Peyer's patch (tissue), 4 donors: ENCODE measurements around the gene BAHD1. TPM values are rescaled to one million over a fixed set of nuclear protein-coding genes. Genes with fewer than 3 reads are reported as not detected.

Source experiments
- DNase-seq, 3 donors: peaks; one replicate each; pipeline ENCODE4 v3.0.0-alpha.2; 2017 to 2019
- H3K27ac ChIP-seq, 4 donors: fragments of 200-600 bp; sonication (generic); one replicate each; pipeline ENCODE4 v1.5.1; 2016 to 2019
- H3K27me3 ChIP-seq, 2 donors: fragments of 200-600 bp; sonication (generic); one replicate each; pipeline ENCODE4 v1.5.1; 2019
- H3K36me3 ChIP-seq, 3 donors: fragments of 200-600 bp; sonication (generic); one replicate each; pipeline ENCODE4 v1.5.1; 2016 to 2019
- H3K4me1 ChIP-seq, 4 donors: fragments of 200-600 bp; sonication (generic); one replicate each; pipeline ENCODE4 v1.5.1; 2016 to 2019
- H3K4me3 ChIP-seq, 4 donors: fragments of 200-600 bp; sonication (generic); 1 replicate in 3 of 4; 2 replicates in 1 of 4; pipeline ENCODE4 v1.5.1; 2016 to 2019; ENCODE audit warnings: mild to moderate bottlenecking in 1 of 4
- H3K9me3 ChIP-seq, 4 donors: fragments of 200-600 bp; sonication (generic); one replicate each; pipeline ENCODE4 v1.5.1; 2016 to 2019; ENCODE audit warnings: mild to moderate bottlenecking in 1 of 4
- POLR2A ChIP-seq, 2 donors: fragments of 450-650 bp; IDR thresholded peaks; one replicate each; pipeline ENCODE4 v1.5.1; 2017; ENCODE audit warnings: antibody characterized with exemption in 2 of 2, mild to moderate bottlenecking in 2 of 2, moderate library complexity in 2 of 2
- total RNA-seq, 4 donors: library from RNA; depleted of rRNA; stranded (reverse); fragments of >200 nt; gene quantifications; one replicate each; pipeline ENCODE4 v1.1.0, GENCODE V29; 2016
- TF ChIP-seq, protein P1 (sequence below), 6 experiments: fragments of 450-650 bp in 4 of 6; fragments of 200-600 bp in 2 of 6; sonication (generic) in 1 of 6; IDR thresholded peaks; one replicate each; pipeline ENCODE4 v1.5.1; 2017 to 2019; ENCODE audit warnings: antibody characterized with exemption in 6 of 6, mild to moderate bottlenecking in 3 of 6, moderate library complexity in 1 of 6

BAHD1 gene
- total RNA-seq, 4 donors from 2014 or later: 8.3 to 41.0 (median 31.4) TPM

DNA sequence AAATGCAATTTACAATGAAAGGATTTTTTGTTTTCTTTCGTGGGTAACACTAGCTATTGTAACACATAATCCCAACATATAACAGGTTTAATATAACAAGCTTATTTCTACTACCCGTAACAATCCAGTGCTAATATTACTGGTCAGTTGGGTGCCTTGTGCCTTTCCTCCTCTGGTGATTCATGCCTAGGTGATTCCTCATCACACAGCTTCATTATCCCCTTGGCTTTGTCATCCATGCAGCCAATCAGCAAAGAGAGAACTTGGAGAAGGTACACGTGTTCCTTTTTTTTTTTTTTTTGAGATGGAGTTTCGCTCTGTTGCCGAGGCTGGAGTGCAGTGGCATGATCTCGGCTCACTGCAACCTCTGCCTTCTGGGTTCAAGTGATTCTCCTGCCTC, 60.7 kb downstream of the BAHD1 start:
- DNase-seq: no peak
- Histone ChIP-seq H3K9me3 (no peaks in the 10 kb centered on the region), H3K36me3 (no peaks in the 10 kb centered on the region), H3K4me1 (no peaks in the 10 kb centered on the region), H3K27ac (no peak overlapping the region), H3K4me3 (no peak overlapping the region), H3K27me3 (no peaks in the 10 kb centered on the region)
- TF ChIP-seq, protein P1, sequence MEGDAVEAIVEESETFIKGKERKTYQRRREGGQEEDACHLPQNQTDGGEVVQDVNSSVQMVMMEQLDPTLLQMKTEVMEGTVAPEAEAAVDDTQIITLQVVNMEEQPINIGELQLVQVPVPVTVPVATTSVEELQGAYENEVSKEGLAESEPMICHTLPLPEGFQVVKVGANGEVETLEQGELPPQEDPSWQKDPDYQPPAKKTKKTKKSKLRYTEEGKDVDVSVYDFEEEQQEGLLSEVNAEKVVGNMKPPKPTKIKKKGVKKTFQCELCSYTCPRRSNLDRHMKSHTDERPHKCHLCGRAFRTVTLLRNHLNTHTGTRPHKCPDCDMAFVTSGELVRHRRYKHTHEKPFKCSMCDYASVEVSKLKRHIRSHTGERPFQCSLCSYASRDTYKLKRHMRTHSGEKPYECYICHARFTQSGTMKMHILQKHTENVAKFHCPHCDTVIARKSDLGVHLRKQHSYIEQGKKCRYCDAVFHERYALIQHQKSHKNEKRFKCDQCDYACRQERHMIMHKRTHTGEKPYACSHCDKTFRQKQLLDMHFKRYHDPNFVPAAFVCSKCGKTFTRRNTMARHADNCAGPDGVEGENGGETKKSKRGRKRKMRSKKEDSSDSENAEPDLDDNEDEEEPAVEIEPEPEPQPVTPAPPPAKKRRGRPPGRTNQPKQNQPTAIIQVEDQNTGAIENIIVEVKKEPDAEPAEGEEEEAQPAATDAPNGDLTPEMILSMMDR (IDR thresholded peaks at IDR 0.05): no peak
- TF ChIP-seq POLR2A (IDR thresholded peaks at IDR 0.05): no peak

DNA sequence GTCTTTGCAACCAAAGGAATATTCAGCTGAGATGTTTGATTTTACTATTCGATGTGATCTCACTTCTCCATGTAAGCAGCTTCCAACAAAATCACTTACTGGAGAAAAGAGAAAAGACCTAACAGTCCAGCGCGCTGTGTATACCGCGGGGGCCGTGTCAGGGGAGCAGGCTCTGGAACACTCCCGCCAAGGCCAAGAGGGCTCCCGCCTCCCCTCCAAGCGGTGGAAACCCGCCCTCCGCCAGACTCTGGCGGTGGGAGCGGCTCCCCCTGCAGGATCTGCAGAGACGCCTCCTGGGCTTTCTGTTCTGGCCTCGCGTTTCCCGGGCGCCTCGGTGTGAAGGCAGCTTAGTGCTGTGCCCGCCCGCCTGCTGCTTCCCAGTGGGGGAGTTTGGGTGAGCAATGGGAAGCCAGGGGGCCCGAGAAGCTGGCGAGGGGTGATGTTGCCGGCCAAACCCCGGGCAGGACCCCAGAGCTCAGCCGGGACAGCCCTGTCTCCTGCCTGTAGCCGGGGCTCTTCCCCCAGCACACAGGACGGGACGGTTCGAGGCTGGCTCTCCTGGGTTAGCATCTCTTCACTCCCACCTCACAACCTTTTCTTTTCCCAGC, 66.3 kb downstream of the BAHD1 start:
- TF ChIP-seq POLR2A (IDR thresholded peaks at IDR 0.05): no peak
- TF ChIP-seq, protein P1 (IDR thresholded peaks at IDR 0.05): peak; percentile 32 to 61 (median 54)
- Histone ChIP-seq H3K4me3 (peak overlapping the region in 3 of 4 donors; percentile 14 to 41 (median 41)), H3K4me1 (peaks cover 0 to 21% (median 8%) of the 10 kb centered on the region in 4 donors), H3K27ac (no peak overlapping the region), H3K27me3 (no peaks in the 10 kb centered on the region), H3K9me3 (no peaks in the 10 kb centered on the region), H3K36me3 (no peaks in the 10 kb centered on the region)
- DNase-seq: peak; percentile 59 to 79 (median 79)

DNA sequence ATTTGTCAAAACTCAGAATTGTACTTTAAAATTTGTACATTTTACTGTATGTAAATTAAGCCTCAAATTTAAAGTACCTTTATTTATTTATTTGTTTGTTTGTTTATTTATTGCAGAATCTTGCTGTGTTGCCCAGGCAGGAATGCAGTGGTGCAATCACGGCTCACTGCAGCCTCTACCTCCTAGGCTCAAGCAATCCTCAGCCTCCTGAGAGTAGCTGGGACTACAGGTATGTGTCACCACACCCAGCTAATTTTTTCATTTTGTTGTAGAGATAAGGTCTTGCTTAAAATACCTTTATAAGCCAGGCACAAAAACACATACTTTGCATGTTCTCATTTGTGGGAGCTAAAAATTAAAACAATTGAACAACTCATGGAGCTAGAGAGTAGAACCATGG, 67.5 kb downstream of the BAHD1 start:
- Histone ChIP-seq H3K9me3 (no peaks in the 10 kb centered on the region), H3K4me1 (peaks cover 0 to 23% (median 8%) of the 10 kb centered on the region in 4 donors), H3K36me3 (no peaks in the 10 kb centered on the region), H3K4me3 (no peak overlapping the region), H3K27me3 (no peaks in the 10 kb centered on the region), H3K27ac (no peak overlapping the region)
- no peak for DNase-seq
- TF ChIP-seq, protein P1 (IDR thresholded peaks at IDR 0.05): no peak
- TF ChIP-seq POLR2A (IDR thresholded peaks at IDR 0.05): no peak

DNA sequence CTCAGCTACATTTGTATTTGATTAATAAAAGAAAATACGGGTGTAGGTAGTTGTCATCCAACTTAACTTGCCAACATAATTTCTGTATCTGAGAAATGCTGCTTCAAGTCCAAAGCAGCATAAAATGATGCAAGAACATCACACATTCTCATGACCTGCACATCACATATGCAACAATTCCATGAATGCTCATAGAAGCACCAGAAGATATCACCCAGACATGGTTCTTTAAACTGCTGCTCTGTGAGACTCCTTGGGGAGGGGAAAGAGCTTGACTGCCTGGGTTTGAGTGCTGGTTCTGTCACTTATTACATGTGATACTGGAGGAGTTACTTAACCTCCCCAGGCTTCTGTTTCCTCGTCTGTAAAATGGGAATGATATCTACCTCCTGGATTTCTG, 69.4 kb downstream of the BAHD1 start:
- Histone ChIP-seq H3K4me1 (peaks cover 0 to 23% (median 8%) of the 10 kb centered on the region in 4 donors), H3K27me3 (no peaks in the 10 kb centered on the region), H3K9me3 (no peaks in the 10 kb centered on the region), H3K27ac (no peak overlapping the region), H3K36me3 (no peaks in the 10 kb centered on the region), H3K4me3 (no peak overlapping the region)
- no peak for DNase-seq
- no peak for TF ChIP-seq POLR2A (IDR thresholded peaks at IDR 0.05)
- TF ChIP-seq, protein P1 (IDR thresholded peaks at IDR 0.05): no peak

DNA sequence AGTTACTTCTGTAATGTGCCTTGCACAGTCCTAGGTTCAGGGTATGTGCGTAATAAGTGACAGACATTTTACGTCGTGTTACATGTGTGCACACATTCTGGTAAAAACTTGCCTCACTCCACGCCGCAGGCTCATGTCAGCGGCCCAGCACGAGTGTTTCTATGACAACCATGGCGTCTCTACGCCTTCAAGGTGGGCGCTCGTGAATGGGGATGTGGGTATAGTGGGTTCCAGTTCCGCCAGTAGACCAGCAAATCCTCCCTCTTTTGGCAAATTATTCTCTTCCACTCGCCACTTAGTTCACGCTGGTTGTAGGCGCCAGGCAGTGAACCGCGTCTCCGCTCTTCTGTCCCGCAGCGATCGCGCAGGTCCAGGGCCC, 70.3 kb downstream of the BAHD1 start:
- Histone ChIP-seq H3K9me3 (no peaks in the 10 kb centered on the region), H3K36me3 (no peaks in the 10 kb centered on the region), H3K4me1 (peaks cover 0 to 23% (median 8%) of the 10 kb centered on the region in 4 donors), H3K27ac (peak overlapping the region in 1 of 4 donors; percentile 57), H3K27me3 (no peaks in the 10 kb centered on the region), H3K4me3 (peak overlapping the region; percentile 38 to 65 (median 60))
- TF ChIP-seq, protein P1 (IDR thresholded peaks at IDR 0.05): no peak
- no peak for TF ChIP-seq POLR2A (IDR thresholded peaks at IDR 0.05)
- peak in 2 of 3 donors; percentile 46 to 56 for DNase-seq
